HepG2 (cell line): ENCODE data around the gene CDH23. TPM values are rescaled to one million over a fixed set of nuclear protein-coding genes. Genes with fewer than 3 reads are reported as not detected.

ENCODE experiments used
- ATAC-seq: fragments of 200-7000 bp; cut with Tn5 transposase; 3 replicates; pipeline ENCODE4 v1.9.1; 2020; ENCODE audit warnings: mild to moderate bottlenecking, moderate library complexity
- BruUV-seq: library from RNA; stranded (reverse); fragments of 400-500 nt; replicated peaks from 2 replicates; lab custom pipeline; 2021; lab: Mats Ljungman, UMichigan
- CTCF ChIA-PET: fragments of 300-600 bp; formaldehyde crosslinking; extraction: SDS; loops from one replicate; lab custom pipeline; 2021; ENCODE audit warnings: low total read pairs, inconsistent platforms, low intra/inter-chr PET ratio; lab: Yijun Ruan, JAX
- POLR2A ChIA-PET: fragments of 350-600 bp; sonication (Branson Sonifier 250); formaldehyde crosslinking; loops from one replicate; lab custom pipeline; 2020; ENCODE audit warnings: antibody characterized with exemption, inconsistent platforms; lab: Yijun Ruan, JAX
- DNase-seq: peaks from one replicate; pipeline ENCODE4 v3.0.0-alpha.2; 2015; ENCODE audit warnings: low spot score
- FAIRE-seq: peaks from 3 replicates; lab custom pipeline; 2011; peaks lifted over from hg19 to GRCh38; lab: Jason Lieb, UNC
- H2AFZ ChIP-seq: one replicate; pipeline ENCODE4 v1.6.1; 2011; ENCODE audit warnings: low read length, inconsistent platforms
- H3K27ac ChIP-seq: fragments of 300-600 bp; 3 replicates; pipeline ENCODE4 v1.8.0; 2011; ENCODE audit warnings: mixed run types, mild to moderate bottlenecking, mixed read lengths, low read length, inconsistent platforms; ENCODE audit not compliant: insufficient read depth; ENCODE audit errors: extremely low read length
- H3K27me3 ChIP-seq, 2 experiments: fragments of 200-600 bp in 1 of 2; 2 replicates in 1 of 2; 3 replicates in 1 of 2; pipeline versions ENCODE4 v1.6.0 to v1.8.0; 2011; ENCODE audit warnings: low read length in 2 of 2, mild to moderate bottlenecking in 2 of 2, moderate library complexity in 2 of 2, inconsistent platforms in 1 of 2; ENCODE audit not compliant: insufficient read depth in 2 of 2, control insufficient read depth in 1 of 2
- H3K36me3 ChIP-seq, 2 experiments: fragments of 200-600 bp in 1 of 2; replicated peaks in 1 of 2; 2 replicates in 1 of 2; 3 replicates in 1 of 2; pipeline versions ENCODE4 v1.5.1 to v1.8.0; 2011; ENCODE audit warnings: low read length in 2 of 2, inconsistent platforms in 1 of 2; ENCODE audit not compliant: insufficient read depth in 2 of 2, control insufficient read depth in 1 of 2
- H3K4me1 ChIP-seq: 2 replicates; pipeline ENCODE4 v1.5.1; 2012; ENCODE audit warnings: low read length, inconsistent platforms; ENCODE audit not compliant: insufficient read depth
- H3K4me2 ChIP-seq: 2 replicates; pipeline ENCODE4 v1.6.0; 2011; ENCODE audit warnings: low read depth, low read length, inconsistent platforms
- H3K4me3 ChIP-seq, 3 experiments: fragments of 200-600 bp in 1 of 3; sonication (generic), shearing (Covaris generic) in 1 of 3; replicated peaks in 1 of 3; 2 replicates each; pipeline ENCODE4 v1.5.1; 2011 to 2016; ENCODE audit warnings: low read length in 3 of 3, inconsistent platforms in 2 of 3, low read depth in 2 of 3, mild to moderate bottlenecking in 2 of 3, control low read depth in 1 of 3, mixed read lengths in 1 of 3; ENCODE audit not compliant: insufficient read depth in 1 of 3
- H3K79me2 ChIP-seq: one replicate; pipeline ENCODE4 v1.6.1; 2011; ENCODE audit warnings: low read length, inconsistent platforms; ENCODE audit not compliant: insufficient read depth
- H3K9ac ChIP-seq: 2 replicates; pipeline ENCODE4 v1.6.0; 2011; ENCODE audit warnings: mild to moderate bottlenecking, low read depth, low read length, inconsistent platforms; ENCODE audit not compliant: insufficient read depth
- H3K9me3 ChIP-seq: 2 replicates; pipeline ENCODE4 v1.5.1; 2012; ENCODE audit warnings: mild to moderate bottlenecking, low read length
- H4K20me1 ChIP-seq: 2 replicates; pipeline ENCODE4 v1.6.0; 2011; ENCODE audit warnings: inconsistent platforms, mild to moderate bottlenecking, low read length, moderate library complexity; ENCODE audit not compliant: insufficient read depth
- ESRRA ChIP-seq: sonication (generic); formaldehyde crosslinking; IDR thresholded peaks from 2 replicates; pipeline ENCODE4 v1.5.1; 2020; ENCODE audit warnings: mild to moderate bottlenecking, low read depth, missing genetic modification reagents
- KLF6 ChIP-seq: IDR thresholded peaks from 2 replicates; pipeline ENCODE4 v1.8.0; 2016; ENCODE audit warnings: missing biosample characterization, missing genetic modification reagents
- MTA3 ChIP-seq: sonication (generic); formaldehyde crosslinking; IDR thresholded peaks from 2 replicates; pipeline ENCODE4 v1.4.0; 2020; ENCODE audit warnings: missing genetic modification reagents
- RAD51 ChIP-seq: fragments of 450-650 bp; IDR thresholded peaks from 2 replicates; pipeline ENCODE4 v1.6.1; 2016; ENCODE audit warnings: borderline replicate concordance
- SRY ChIP-seq: sonication (generic); formaldehyde crosslinking; IDR thresholded peaks from 2 replicates; pipeline ENCODE4 v1.8.0; 2022; ENCODE audit warnings: mild to moderate bottlenecking, missing genetic modification reagents
- WIZ ChIP-seq: sonication (generic); formaldehyde crosslinking; IDR thresholded peaks from 2 replicates; pipeline ENCODE4 v1.5.1; 2020; ENCODE audit warnings: mild to moderate bottlenecking, missing genetic modification reagents
- ZNF350 ChIP-seq: sonication (generic); formaldehyde crosslinking; IDR thresholded peaks from 2 replicates; pipeline ENCODE4 v1.4.0; 2020; ENCODE audit warnings: mild to moderate bottlenecking, low read depth, missing genetic modification reagents, borderline replicate concordance
- ZNF775 ChIP-seq: sonication (generic); formaldehyde crosslinking; IDR thresholded peaks from 2 replicates; pipeline ENCODE4 v1.4.0; 2020; ENCODE audit warnings: missing genetic modification reagents, mild to moderate bottlenecking, moderate library complexity, borderline replicate concordance
- ZNF816 ChIP-seq: sonication (generic); formaldehyde crosslinking; IDR thresholded peaks from 2 replicates; pipeline ENCODE4 v1.8.0; 2022; ENCODE audit warnings: missing genetic modification reagents, mild to moderate bottlenecking, borderline replicate concordance
- ZSCAN30 ChIP-seq: sonication (generic); formaldehyde crosslinking; IDR thresholded peaks from 2 replicates; pipeline ENCODE4 v1.5.0; 2020; ENCODE audit warnings: mild to moderate bottlenecking, missing genetic modification reagents
- WGBS: methylation state at CpG from one replicate; pipeline ENCODE4 v1.1.6; 2017; ENCODE audit warnings: low lambda C conversion rate; 5-methylcytosine and 5-hydroxymethylcytosine counted together
- in situ Hi-C: cut with HindIII; loops from 2 replicates; pipeline ENCODE4 v1.10.0; 2017; ENCODE audit warnings: low pct_unique_long_range_greater_than_20kb; ENCODE audit not compliant: extremely low pct_ligation_motif_present
- intact Hi-C: fragments of 100-400 bp; cut with micrococcal nuclease; formaldehyde crosslinking; loops from one replicate; pipeline ENCODE4 v1.10.0; 2022; ENCODE audit not compliant: unreplicated experiment
- polyA plus RNA-seq, 8 experiments: library from polyadenylated mRNA; depleted of rRNA in 3 of 8; stranded (reverse) in 7 of 8; unstranded in 1 of 8; fragments of >200 nt; fragmentation: Illumina TruSeq in 4 of 8; extraction: Trizol in 4 of 8; gene quantifications; 2 replicates each; pipeline versions ENCODE4 v1.2.1 to v1.2.3, GENCODE V29; 2011 to 2016; ENCODE audit warnings: low read depth in 4 of 8, missing spikeins in 1 of 8, mixed read lengths in 1 of 8; ENCODE audit not compliant: insufficient read depth in 1 of 8
- total RNA-seq, 5 experiments: library from RNA; depleted of rRNA; stranded (reverse); fragments of >200 nt; fragmentation: Illumina TruSeq; extraction: Trizol; gene quantifications; 2 replicates each; pipeline ENCODE4 v1.2.3, GENCODE V29; 2016; ENCODE audit warnings: low read depth in 1 of 5
- TF ChIP-seq, protein P1 (sequence below): sonication (generic); formaldehyde crosslinking; IDR thresholded peaks from 2 replicates; pipeline ENCODE4 v1.5.0; 2020; ENCODE audit warnings: missing genetic modification reagents
- TF ChIP-seq, protein P2 (sequence below): sonication (generic); formaldehyde crosslinking; IDR thresholded peaks from 2 replicates; pipeline ENCODE4 v1.5.0; 2020; ENCODE audit warnings: mild to moderate bottlenecking, missing genetic modification reagents
- TF ChIP-seq, protein P3 (sequence below): sonication (generic); formaldehyde crosslinking; IDR thresholded peaks from 2 replicates; pipeline ENCODE4 v1.5.1; 2020; ENCODE audit warnings: mild to moderate bottlenecking, missing genetic modification reagents, moderate library complexity
- TF ChIP-seq, protein P4 (sequence below): sonication (generic); formaldehyde crosslinking; IDR thresholded peaks from 2 replicates; pipeline ENCODE4 v1.4.0; 2020; ENCODE audit warnings: low read depth, mild to moderate bottlenecking, missing genetic modification reagents

CDH23 gene
- total and polyA plus RNA-seq, 2 of the 13 experiments (the other 11 are each of a cell fraction or from before 2014, with no cell fraction given) = 0.13 TPM; not detected in 1

- TF ChIP-seq, protein P1, sequence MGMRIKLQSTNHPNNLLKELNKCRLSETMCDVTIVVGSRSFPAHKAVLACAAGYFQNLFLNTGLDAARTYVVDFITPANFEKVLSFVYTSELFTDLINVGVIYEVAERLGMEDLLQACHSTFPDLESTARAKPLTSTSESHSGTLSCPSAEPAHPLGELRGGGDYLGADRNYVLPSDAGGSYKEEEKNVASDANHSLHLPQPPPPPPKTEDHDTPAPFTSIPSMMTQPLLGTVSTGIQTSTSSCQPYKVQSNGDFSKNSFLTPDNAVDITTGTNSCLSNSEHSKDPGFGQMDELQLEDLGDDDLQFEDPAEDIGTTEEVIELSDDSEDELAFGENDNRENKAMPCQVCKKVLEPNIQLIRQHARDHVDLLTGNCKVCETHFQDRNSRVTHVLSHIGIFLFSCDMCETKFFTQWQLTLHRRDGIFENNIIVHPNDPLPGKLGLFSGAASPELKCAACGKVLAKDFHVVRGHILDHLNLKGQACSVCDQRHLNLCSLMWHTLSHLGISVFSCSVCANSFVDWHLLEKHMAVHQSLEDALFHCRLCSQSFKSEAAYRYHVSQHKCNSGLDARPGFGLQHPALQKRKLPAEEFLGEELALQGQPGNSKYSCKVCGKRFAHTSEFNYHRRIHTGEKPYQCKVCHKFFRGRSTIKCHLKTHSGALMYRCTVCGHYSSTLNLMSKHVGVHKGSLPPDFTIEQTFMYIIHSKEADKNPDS (CRISPR knock-in tag) = no peak
- TF ChIP-seq ZNF775 (CRISPR knock-in tag) (no peak), ESRRA (CRISPR knock-in tag) (no peak)
- TF ChIP-seq, all 625 proteins: peak for 0
Measured at GRCh38 chr10:71750986-71751385, 354.3 kb downstream of the CDH23 start (continued).

DNA sequence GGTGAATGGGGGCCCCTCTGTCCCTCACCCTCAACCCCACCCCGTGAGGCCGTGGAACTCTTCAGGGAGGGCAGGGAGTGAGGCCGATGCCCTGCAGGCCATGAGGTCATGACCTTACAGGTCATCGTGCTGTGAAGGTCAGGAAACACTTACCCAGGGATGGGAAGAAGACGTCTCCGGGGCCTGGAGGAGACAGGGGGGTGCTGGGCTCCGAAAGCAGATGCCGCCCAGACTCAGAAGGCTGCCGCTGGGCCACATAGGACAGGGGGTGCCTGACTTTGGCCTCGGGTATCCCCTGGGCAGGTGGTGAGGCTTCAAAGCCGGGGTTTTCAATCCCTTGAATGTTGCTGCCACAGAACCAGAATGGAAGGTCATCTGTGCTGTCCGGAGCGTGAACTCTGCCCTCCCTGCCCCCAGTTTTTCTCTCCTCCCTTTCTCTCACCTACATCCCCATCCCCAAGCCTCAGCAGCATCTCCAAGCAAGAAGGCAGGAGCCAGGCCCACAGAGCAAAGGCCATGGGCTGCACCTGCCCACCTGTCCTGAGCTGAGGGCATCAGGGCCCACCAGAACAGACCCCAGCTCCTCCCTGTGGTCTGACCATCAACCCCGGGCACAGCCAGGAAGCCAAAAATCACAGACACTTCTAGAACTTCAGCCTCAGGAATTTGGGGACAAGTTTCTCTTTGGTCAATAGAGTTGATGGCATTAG lies 354.9 kb downstream of the CDH23 start:
- peaks cover 58% of the 10 kb centered on the region for H3K4me1 ChIP-seq
- POLR2A ChIA-PET = no interaction called here
- H3K79me2 ChIP-seq = no peaks in the 10 kb centered on the region
- ATAC-seq (no peak), FAIRE-seq (no peak), DNase-seq (no peak)
- no peak overlapping the region for H2AFZ ChIP-seq
- intact Hi-C loops (no loop called here), in situ Hi-C loops (no loop called here)
- no peak overlapping the region for H3K4me2 ChIP-seq
- H4K20me1 ChIP-seq = no peaks in the 10 kb centered on the region
- no peak for TF ChIP-seq RAD51
- no peak for TF ChIP-seq MTA3 (CRISPR knock-in tag)
- TF ChIP-seq, protein P2, sequence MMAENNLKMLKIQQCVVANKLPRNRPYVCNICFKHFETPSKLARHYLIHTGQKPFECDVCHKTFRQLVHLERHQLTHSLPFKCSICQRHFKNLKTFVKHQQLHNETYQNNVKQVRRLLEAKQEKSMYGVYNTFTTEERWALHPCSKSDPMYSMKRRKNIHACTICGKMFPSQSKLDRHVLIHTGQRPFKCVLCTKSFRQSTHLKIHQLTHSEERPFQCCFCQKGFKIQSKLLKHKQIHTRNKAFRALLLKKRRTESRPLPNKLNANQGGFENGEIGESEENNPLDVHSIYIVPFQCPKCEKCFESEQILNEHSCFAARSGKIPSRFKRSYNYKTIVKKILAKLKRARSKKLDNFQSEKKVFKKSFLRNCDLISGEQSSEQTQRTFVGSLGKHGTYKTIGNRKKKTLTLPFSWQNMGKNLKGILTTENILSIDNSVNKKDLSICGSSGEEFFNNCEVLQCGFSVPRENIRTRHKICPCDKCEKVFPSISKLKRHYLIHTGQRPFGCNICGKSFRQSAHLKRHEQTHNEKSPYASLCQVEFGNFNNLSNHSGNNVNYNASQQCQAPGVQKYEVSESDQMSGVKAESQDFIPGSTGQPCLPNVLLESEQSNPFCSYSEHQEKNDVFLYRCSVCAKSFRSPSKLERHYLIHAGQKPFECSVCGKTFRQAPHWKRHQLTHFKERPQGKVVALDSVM (CRISPR knock-in tag) = no peak
- no peak for TF ChIP-seq ZNF816
- TF ChIP-seq KLF6 (CRISPR knock-in tag) = no peak
- TF ChIP-seq ZSCAN30 (CRISPR knock-in tag) = no peak
- TF ChIP-seq, protein P3, sequence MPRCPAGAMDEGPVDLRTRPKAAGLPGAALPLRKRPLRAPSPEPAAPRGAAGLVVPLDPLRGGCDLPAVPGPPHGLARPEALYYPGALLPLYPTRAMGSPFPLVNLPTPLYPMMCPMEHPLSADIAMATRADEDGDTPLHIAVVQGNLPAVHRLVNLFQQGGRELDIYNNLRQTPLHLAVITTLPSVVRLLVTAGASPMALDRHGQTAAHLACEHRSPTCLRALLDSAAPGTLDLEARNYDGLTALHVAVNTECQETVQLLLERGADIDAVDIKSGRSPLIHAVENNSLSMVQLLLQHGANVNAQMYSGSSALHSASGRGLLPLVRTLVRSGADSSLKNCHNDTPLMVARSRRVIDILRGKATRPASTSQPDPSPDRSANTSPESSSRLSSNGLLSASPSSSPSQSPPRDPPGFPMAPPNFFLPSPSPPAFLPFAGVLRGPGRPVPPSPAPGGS = no peak
- TF ChIP-seq, protein P4, sequence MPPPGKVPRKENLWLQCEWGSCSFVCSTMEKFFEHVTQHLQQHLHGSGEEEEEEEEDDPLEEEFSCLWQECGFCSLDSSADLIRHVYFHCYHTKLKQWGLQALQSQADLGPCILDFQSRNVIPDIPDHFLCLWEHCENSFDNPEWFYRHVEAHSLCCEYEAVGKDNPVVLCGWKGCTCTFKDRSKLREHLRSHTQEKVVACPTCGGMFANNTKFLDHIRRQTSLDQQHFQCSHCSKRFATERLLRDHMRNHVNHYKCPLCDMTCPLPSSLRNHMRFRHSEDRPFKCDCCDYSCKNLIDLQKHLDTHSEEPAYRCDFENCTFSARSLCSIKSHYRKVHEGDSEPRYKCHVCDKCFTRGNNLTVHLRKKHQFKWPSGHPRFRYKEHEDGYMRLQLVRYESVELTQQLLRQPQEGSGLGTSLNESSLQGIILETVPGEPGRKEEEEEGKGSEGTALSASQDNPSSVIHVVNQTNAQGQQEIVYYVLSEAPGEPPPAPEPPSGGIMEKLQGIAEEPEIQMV = no peak
- TF ChIP-seq ZNF350 (CRISPR knock-in tag) = no peak
- no peak for TF ChIP-seq SRY (CRISPR knock-in tag)
- no peak for TF ChIP-seq WIZ
- H3K9ac ChIP-seq = no peak overlapping the region
- H3K27me3 ChIP-seq = peaks cover 3 to 34% of the 10 kb centered on the region in 2 experiments; a peak in 3 of 5 replicates
- 52% methylated on average over 4 of the region's 14 CpGs for WGBS
- no peak overlapping the region for H3K4me3 ChIP-seq
- no peak overlapping the region for H3K27ac ChIP-seq
- CTCF ChIA-PET = no interaction called here
- no peaks in the 10 kb centered on the region for H3K36me3 ChIP-seq
- BruUV-seq = no TSS peak
- no peaks in the 10 kb centered on the region for H3K9me3 ChIP-seq
